Smooth muscle cell (in vitro differentiated cells): ENCODE measurements around the gene MACC1. TPM values are rescaled to one million over a fixed set of nuclear protein-coding genes. Genes with fewer than 3 reads are reported as not detected.

ENCODE experiments used
- DNase-seq: peaks from one replicate; lab custom pipeline; 2025; ENCODE audit not compliant: unreplicated experiment; lab: John Stamatoyannopoulos, UW
- H2AFZ ChIP-seq: fragments of 200-600 bp; sonication (generic); 2 replicates; pipeline ENCODE4 v1.6.0; 2016; ENCODE audit warnings: antibody characterized with exemption, low read depth, mild to moderate bottlenecking
- H3F3A ChIP-seq: fragments of 200-600 bp; sonication (generic); 2 replicates; pipeline ENCODE4 v1.6.0; 2017; ENCODE audit warnings: antibody characterized with exemption, low read depth
- H3K27ac ChIP-seq: fragments of 200-600 bp; sonication (generic); 2 replicates; pipeline ENCODE4 v1.5.1; 2016; ENCODE audit warnings: low read depth, mild to moderate bottlenecking
- H3K27me3 ChIP-seq: fragments of 200-600 bp; sonication (generic); 2 replicates; pipeline ENCODE4 v1.6.1; 2016; ENCODE audit warnings: low read depth, mild to moderate bottlenecking
- H3K36me3 ChIP-seq: fragments of 200-600 bp; sonication (generic); 2 replicates; pipeline ENCODE4 v1.5.1; 2016; ENCODE audit warnings: low read depth
- H3K4me1 ChIP-seq: fragments of 200-600 bp; sonication (generic); 2 replicates; pipeline ENCODE4 v1.5.1; 2016; ENCODE audit warnings: low read depth
- H3K4me2 ChIP-seq: fragments of 200-600 bp; sonication (generic); 2 replicates; pipeline ENCODE4 v1.6.0; 2016; ENCODE audit warnings: mild to moderate bottlenecking
- H3K4me3 ChIP-seq: fragments of 200-600 bp; sonication (generic); 2 replicates; pipeline ENCODE4 v1.5.1; 2016; ENCODE audit warnings: mild to moderate bottlenecking
- H3K79me2 ChIP-seq: fragments of 200-600 bp; sonication (generic); 2 replicates; pipeline ENCODE4 v1.6.0; 2016; ENCODE audit warnings: low read depth, mild to moderate bottlenecking
- H3K9ac ChIP-seq: fragments of 200-600 bp; sonication (generic); 2 replicates; pipeline ENCODE4 v1.6.0; 2016; ENCODE audit warnings: low read depth
- H3K9me3 ChIP-seq: fragments of 200-600 bp; sonication (generic); replicated peaks from 2 replicates; pipeline ENCODE4 v1.5.1; 2016; ENCODE audit warnings: low read depth
- H4K20me1 ChIP-seq: fragments of 200-600 bp; sonication (generic); 2 replicates; pipeline ENCODE4 v1.6.0; 2016; ENCODE audit warnings: low read depth
- WGBS: methylation state at CpG from one replicate; pipeline ENCODE4 v1.1.7; 2016; ENCODE audit warnings: low lambda C conversion rate; 5-methylcytosine and 5-hydroxymethylcytosine counted together
- polyA plus RNA-seq: library from polyadenylated mRNA; unstranded; fragments of >200 nt; fragmentation: Nextera tagmentation; extraction: Ambion mirVana; gene quantifications from 2 replicates; pipeline ENCODE4 v1.2.1, GENCODE V29; 2016
- total RNA-seq: library from RNA; depleted of rRNA; stranded (reverse); fragments of >200 nt; gene quantifications from 2 replicates; pipeline ENCODE4 v1.2.3, GENCODE V29; 2014
- TF ChIP-seq, protein P1 (sequence below): fragments of 200-600 bp; sonication (generic); IDR thresholded peaks from 2 replicates; pipeline ENCODE4 v1.5.1; 2017; ENCODE audit warnings: borderline replicate concordance, mild to moderate bottlenecking, antibody characterized with exemption; ENCODE audit not compliant: insufficient read depth, poor library complexity, severe bottlenecking

The MACC1 gene
- total and polyA plus RNA-seq, 2 experiments from 2014 or later = 1.3 TPM; not detected in 1

DNA sequence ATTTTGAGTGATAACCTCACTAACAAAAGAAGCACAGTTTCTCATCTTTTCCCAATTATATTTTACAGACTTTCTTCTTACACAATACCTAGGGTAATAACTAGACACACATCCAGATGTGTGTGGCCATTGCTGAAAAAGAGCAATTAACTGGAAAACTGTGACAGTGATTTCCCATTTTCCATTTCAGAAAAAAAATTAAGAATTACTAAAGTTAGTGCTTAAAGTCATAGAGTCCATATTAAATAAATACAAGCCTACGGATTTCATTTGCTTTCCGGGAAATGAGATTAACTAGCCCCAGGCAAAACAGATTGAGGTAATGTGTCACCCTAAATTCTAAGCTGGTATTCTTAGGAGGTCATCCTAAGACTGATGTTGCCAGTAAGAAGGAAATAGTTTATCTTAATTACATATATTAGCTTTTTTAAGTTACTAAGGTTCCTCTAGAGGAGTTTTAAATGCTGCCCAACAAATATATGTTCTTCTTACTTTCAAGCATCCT is 10.2 kb upstream of the MACC1 start:
- Histone ChIP-seq H3K27ac (no peak overlapping the region), H3K36me3 (no peaks in the 10 kb centered on the region), H3K79me2 (no peaks in the 10 kb centered on the region), H3K4me1 (no peaks in the 10 kb centered on the region), H4K20me1 (no peaks in the 10 kb centered on the region), H2AFZ (no peak overlapping the region), H3K9me3 (no peaks in the 10 kb centered on the region), H3K4me3 (no peak overlapping the region), H3K9ac (no peak overlapping the region), H3F3A (no peaks in the 10 kb centered on the region), H3K4me2 (no peak overlapping the region), H3K27me3 (no peaks in the 10 kb centered on the region)
- no peak for DNase-seq
- WGBS = 90% methylated on average over 2 of the region's 2 CpGs
- TF ChIP-seq, protein P1, sequence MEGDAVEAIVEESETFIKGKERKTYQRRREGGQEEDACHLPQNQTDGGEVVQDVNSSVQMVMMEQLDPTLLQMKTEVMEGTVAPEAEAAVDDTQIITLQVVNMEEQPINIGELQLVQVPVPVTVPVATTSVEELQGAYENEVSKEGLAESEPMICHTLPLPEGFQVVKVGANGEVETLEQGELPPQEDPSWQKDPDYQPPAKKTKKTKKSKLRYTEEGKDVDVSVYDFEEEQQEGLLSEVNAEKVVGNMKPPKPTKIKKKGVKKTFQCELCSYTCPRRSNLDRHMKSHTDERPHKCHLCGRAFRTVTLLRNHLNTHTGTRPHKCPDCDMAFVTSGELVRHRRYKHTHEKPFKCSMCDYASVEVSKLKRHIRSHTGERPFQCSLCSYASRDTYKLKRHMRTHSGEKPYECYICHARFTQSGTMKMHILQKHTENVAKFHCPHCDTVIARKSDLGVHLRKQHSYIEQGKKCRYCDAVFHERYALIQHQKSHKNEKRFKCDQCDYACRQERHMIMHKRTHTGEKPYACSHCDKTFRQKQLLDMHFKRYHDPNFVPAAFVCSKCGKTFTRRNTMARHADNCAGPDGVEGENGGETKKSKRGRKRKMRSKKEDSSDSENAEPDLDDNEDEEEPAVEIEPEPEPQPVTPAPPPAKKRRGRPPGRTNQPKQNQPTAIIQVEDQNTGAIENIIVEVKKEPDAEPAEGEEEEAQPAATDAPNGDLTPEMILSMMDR = no peak

DNA sequence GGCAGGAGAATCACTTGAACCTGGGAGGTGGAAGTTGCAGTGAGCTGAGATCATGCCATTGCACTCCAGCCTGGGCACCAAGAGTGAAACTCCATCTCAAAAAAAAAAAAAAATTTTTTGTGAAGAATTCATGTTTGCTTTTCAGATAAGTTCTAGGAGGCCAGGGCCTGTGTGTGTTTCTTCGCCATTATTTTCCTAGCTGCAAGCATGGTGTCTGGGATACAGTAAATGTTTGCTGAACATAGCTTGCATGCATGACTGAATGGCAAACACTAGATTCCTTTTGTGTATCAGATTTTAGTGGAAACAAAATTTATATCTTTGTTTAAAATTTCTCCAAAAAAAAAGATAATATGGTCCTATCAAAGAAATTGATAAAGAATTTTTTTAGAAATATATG is 9.7 kb upstream of the MACC1 start:
- H3K9me3 ChIP-seq = no peaks in the 10 kb centered on the region
- no peak overlapping the region for H3K27ac ChIP-seq
- no peaks in the 10 kb centered on the region for H3K36me3 ChIP-seq
- H3K4me3 ChIP-seq = no peak overlapping the region
- no peak overlapping the region for H3K9ac ChIP-seq
- TF ChIP-seq, protein P1 = no peak
- no peaks in the 10 kb centered on the region for H3K27me3 ChIP-seq
- H3F3A ChIP-seq = no peaks in the 10 kb centered on the region
- no peak overlapping the region for H2AFZ ChIP-seq
- no peak overlapping the region for H3K4me2 ChIP-seq
- H4K20me1 ChIP-seq = no peaks in the 10 kb centered on the region
- peaks cover 4% of the 10 kb centered on the region for H3K4me1 ChIP-seq
- no peaks in the 10 kb centered on the region for H3K79me2 ChIP-seq
- WGBS = 0% methylated on average over 1 of the region's 1 CpG
- DNase-seq = no peak

DNA sequence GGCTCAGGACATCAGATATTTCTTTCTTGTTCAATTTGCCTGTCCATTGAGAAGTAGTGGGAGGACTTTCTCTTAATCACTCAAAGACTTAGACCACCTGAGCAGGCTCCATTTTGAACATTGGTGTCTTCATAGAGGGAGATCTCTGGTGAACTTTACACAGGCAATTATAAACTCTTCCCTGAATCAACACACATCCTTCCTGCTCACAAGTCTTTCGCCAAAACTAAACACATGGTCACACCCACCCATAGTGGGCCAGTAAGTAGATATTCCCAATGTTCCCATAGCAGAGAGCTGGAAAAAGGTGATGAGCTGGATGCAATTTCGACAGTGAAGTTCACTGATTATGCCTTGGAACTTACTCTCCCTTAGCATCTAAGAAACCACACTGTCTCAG is 8.2 kb upstream of the MACC1 start:
- Histone ChIP-seq H3K36me3 (no peaks in the 10 kb centered on the region), H4K20me1 (no peaks in the 10 kb centered on the region), H3K27me3 (no peaks in the 10 kb centered on the region), H3F3A (peaks cover 10% of the 10 kb centered on the region), H3K9me3 (no peaks in the 10 kb centered on the region), H3K79me2 (no peaks in the 10 kb centered on the region), H3K4me3 (no peak overlapping the region), H3K4me2 (no peak overlapping the region), H3K4me1 (peaks cover 12% of the 10 kb centered on the region), H2AFZ (no peak overlapping the region), H3K27ac (no peak overlapping the region), H3K9ac (no peak overlapping the region)
- DNase-seq = no peak
- TF ChIP-seq, protein P1 = no peak
- WGBS = 96% methylated on average over 2 of the region's 2 CpGs

DNA sequence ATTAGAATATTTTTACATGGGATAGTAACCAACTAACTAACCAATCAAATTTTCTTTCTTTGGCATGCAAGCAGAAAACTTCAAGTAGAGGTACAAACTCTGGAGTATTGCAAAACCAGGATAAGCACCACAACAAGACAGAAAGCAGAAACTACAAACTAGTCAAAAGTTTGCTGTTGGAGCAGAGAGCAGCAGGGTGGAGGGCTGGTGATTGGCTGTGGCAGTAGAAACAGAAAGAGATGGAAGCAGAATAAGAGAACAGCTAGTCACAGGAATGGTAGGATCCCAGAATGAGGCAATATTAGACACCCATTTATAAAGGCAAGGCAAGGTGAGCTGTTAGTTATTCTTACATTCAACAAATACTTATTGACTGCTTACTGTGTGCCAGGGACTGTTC is 6.8 kb upstream of the MACC1 start:
- H3K4me1 ChIP-seq = peaks cover 19% of the 10 kb centered on the region
- TF ChIP-seq, protein P1 = no peak
- no peak overlapping the region for H3K4me3 ChIP-seq
- no peaks in the 10 kb centered on the region for H3K79me2 ChIP-seq
- H3K36me3 ChIP-seq = no peaks in the 10 kb centered on the region
- no peaks in the 10 kb centered on the region for H3K9me3 ChIP-seq
- DNase-seq = no peak
- H2AFZ ChIP-seq = no peak overlapping the region
- H3F3A ChIP-seq = peaks cover 21% of the 10 kb centered on the region
- H4K20me1 ChIP-seq = no peaks in the 10 kb centered on the region
- H3K4me2 ChIP-seq = no peak overlapping the region
- H3K27ac ChIP-seq = no peak overlapping the region
- H3K27me3 ChIP-seq = no peaks in the 10 kb centered on the region
- no peak overlapping the region for H3K9ac ChIP-seq
